Panc1 (cell line): Measurements from ENCODE around the gene TMX1. TPM values are rescaled to one million over a fixed set of nuclear protein-coding genes. Genes with fewer than 3 reads are reported as not detected.

Source experiments
- ATAC-seq: fragments of 200-7000 bp; cut with Tn5 transposase; 2 replicates; pipeline ENCODE4 v1.9.1; 2020; ENCODE audit warnings: mild to moderate bottlenecking, moderate library complexity
- BruUV-seq: library from RNA; stranded (reverse); fragments of 400-500 nt; replicated peaks from 2 replicates; lab custom pipeline; 2021; lab: Mats Ljungman, UMichigan
- CTCF ChIA-PET: fragments of 300-600 bp; sonication (Branson Sonifier 250); formaldehyde crosslinking; loops from one replicate; lab custom pipeline; 2022; ENCODE audit warnings: antibody characterized with exemption; lab: Charles Lee
- POLR2A ChIA-PET: fragments of 300-600 bp; sonication (Branson Sonifier 250); formaldehyde crosslinking; loops from one replicate; lab custom pipeline; 2022; ENCODE audit warnings: antibody characterized with exemption; lab: Charles Lee
- DNase-seq: peaks from one replicate; pipeline ENCODE4 v3.0.0-alpha.2; 2010; ENCODE audit warnings: low read depth, low spot score
- H3K27ac ChIP-seq: 2 replicates; pipeline ENCODE4 v1.5.1; 2011; ENCODE audit warnings: mild to moderate bottlenecking, low read length, inconsistent platforms
- H3K27me3 ChIP-seq: fragments of 200-500 bp; sonication (Bioruptor generic); 2 replicates; pipeline ENCODE4 v1.6.0; 2014; ENCODE audit warnings: low read length, inconsistent platforms; ENCODE audit not compliant: control insufficient read depth, insufficient read depth
- H3K36me3 ChIP-seq: fragments of 200-500 bp; sonication (Bioruptor generic); 2 replicates; pipeline ENCODE4 v1.5.1; 2014; ENCODE audit warnings: inconsistent platforms, mild to moderate bottlenecking, low read length, moderate library complexity; ENCODE audit not compliant: control insufficient read depth, insufficient read depth
- H3K4me1 ChIP-seq: 2 replicates; pipeline ENCODE4 v1.5.1; 2011; ENCODE audit warnings: inconsistent platforms, mild to moderate bottlenecking, low read length, moderate library complexity; ENCODE audit not compliant: control insufficient read depth, insufficient read depth
- H3K4me3 ChIP-seq, 2 experiments: 2 replicates each; pipeline ENCODE4 v1.5.1; 2011 to 2012; ENCODE audit warnings: low read depth in 2 of 2, low read length in 2 of 2, mild to moderate bottlenecking in 2 of 2, inconsistent platforms in 1 of 2, moderate library complexity in 1 of 2
- H3K9me3 ChIP-seq: fragments of 200-500 bp; sonication (Bioruptor generic); 2 replicates; pipeline ENCODE4 v1.5.1; 2014; ENCODE audit warnings: low read depth, mild to moderate bottlenecking, inconsistent platforms, low read length, moderate library complexity; ENCODE audit not compliant: control insufficient read depth, insufficient read depth
- CTCF ChIP-seq: fragments of 450-650 bp; IDR thresholded peaks from 2 replicates; pipeline ENCODE4 v1.5.1; 2017; ENCODE audit warnings: mild to moderate bottlenecking
- POLR2AphosphoS5 ChIP-seq: IDR thresholded peaks from 2 replicates; pipeline ENCODE4 v1.6.1; 2012; ENCODE audit warnings: mild to moderate bottlenecking, low read depth, low read length, moderate library complexity
- REST ChIP-seq, 2 experiments: IDR thresholded peaks; 2 replicates each; pipeline ENCODE4 v1.6.1; 2011 to 2012; ENCODE audit warnings: low read depth in 2 of 2, control low read depth in 1 of 2, low read length in 1 of 2, mild to moderate bottlenecking in 1 of 2, moderate library complexity in 1 of 2; ENCODE audit not compliant: insufficient read depth in 1 of 2
- SIN3A ChIP-seq: IDR thresholded peaks from 2 replicates; pipeline ENCODE4 v1.6.1; 2012; ENCODE audit warnings: low read depth, mild to moderate bottlenecking, low read length, moderate library complexity, borderline replicate concordance; ENCODE audit not compliant: insufficient read depth
- TCF7L2 ChIP-seq: IDR thresholded peaks from 2 replicates; pipeline ENCODE4 v1.6.1; 2011; ENCODE audit warnings: mild to moderate bottlenecking, low read depth, low read length, inconsistent platforms
- in situ Hi-C: cut with HindIII; loops from 2 replicates; pipeline ENCODE4 v1.10.0; 2016; ENCODE audit warnings: low sequenced_read_pairs, low pct_unique_long_range_greater_than_20kb
- intact Hi-C: fragments of 100-400 bp; cut with micrococcal nuclease; formaldehyde crosslinking; loops from one replicate; pipeline ENCODE4 v1.10.0; 2022; ENCODE audit not compliant: unreplicated experiment
- total RNA-seq: library from RNA; stranded (reverse); gene quantifications from one replicate; pipeline ENCODE4 v1.2.1, GENCODE V29; 2021; ENCODE audit not compliant: unreplicated experiment

TMX1 gene
- total RNA-seq, 1 experiment from 2014 or later: 34.9 TPM

GRCh38 chr14:51228391-51228790, 11.7 kb upstream of the TMX1 start:
- Histone ChIP-seq H3K27me3 (no peaks in the 10 kb centered on the region), H3K36me3 (no peaks in the 10 kb centered on the region), H3K4me3 (no peak overlapping the region), H3K4me1 (no peaks in the 10 kb centered on the region; the same call in 1 of the 2 replicates), H3K27ac (no peak overlapping the region), H3K9me3 (no peaks in the 10 kb centered on the region)
- no peak for DNase-seq
- TF ChIP-seq POLR2AphosphoS5 (no peak), SIN3A (no peak), TCF7L2 (no peak), CTCF (no peak), REST (IDR thresholded peaks at IDR 0.05; ENCODE audit: insufficient read depth in 1 of 2, low read depth in 2 of 2, low read length in 1 of 2) (no peak)
- ChIA-PET CTCF (no interaction called here), POLR2A (no interaction called here)
- BruUV-seq: no TSS peak
- ATAC-seq: no peak
- intact Hi-C loops (no loop called here), in situ Hi-C loops (no loop called here)

- Histone ChIP-seq H3K9me3 (no peaks in the 10 kb centered on the region), H3K36me3 (no peaks in the 10 kb centered on the region), H3K27ac (no peak overlapping the region), H3K4me1 (no peaks in the 10 kb centered on the region; the same call in 1 of the 2 replicates), H3K4me3 (no peak overlapping the region), H3K27me3 (no peaks in the 10 kb centered on the region)
- no peak for ATAC-seq
- in situ Hi-C loops (no loop called here), intact Hi-C loops (no loop called here)
- ChIA-PET POLR2A (no interaction called here), CTCF (no interaction called here)
- no TSS peak for BruUV-seq
- DNase-seq: no peak
- TF ChIP-seq TCF7L2: no peak
- no peak for TF ChIP-seq CTCF
- no peak for TF ChIP-seq SIN3A
Measured at GRCh38 chr14:51228890-51229289, 11.2 kb upstream of the TMX1 start.
